ENCODE results near the gene CGB3.
"Not testable (repeated sequence)": the region's sequence is repeated elsewhere in the genome, so short reads cannot be mapped to it uniquely, and the experiment has no call there.

CGB3 gene
- 0 reads per million in 4 experiments for total RNA-seq

- not testable (repeated sequence) for DNase-seq
Observed at GRCh38 chr19:49024233-49024632, at the start of gene CGB3. TSS of gene CGB3 (minus strand) at chr19:49024333. CDS start at chr19:49023971, 362 bp downstream.

GRCh38 chr19:49071860-49072547 lies 47.9 kb upstream of the CGB3 start:
- DNase-seq, result no peak

- DNase-seq, result no peak
Observed at GRCh38 chr19:49070416-49070815, 46.3 kb upstream of the CGB3 start.

GRCh38 chr19:49069026-49069425 lies 44.9 kb upstream of the CGB3 start:
- no peak for DNase-seq

GRCh38 chr19:49067554-49067953 lies 43.4 kb upstream of the CGB3 start:
- no peak for DNase-seq

- DNase-seq, result no peak
Observed at GRCh38 chr19:49065905-49066512, 41.9 kb upstream of the CGB3 start.

GRCh38 chr19:49064768-49065611 lies 40.9 kb upstream of the CGB3 start, which contains the start of gene NTF4:
TSS of gene NTF4 (minus strand) at chr19:49064818. CDS start at chr19:49061997, 2,821 bp downstream.
- no peak for DNase-seq

GRCh38 chr19:49064029-49064629 lies 40.0 kb upstream of the CGB3 start:
- no peak for DNase-seq

GRCh38 chr19:49061445-49061844 lies 37.3 kb upstream of the CGB3 start:
- DNase-seq, result no peak

GRCh38 chr19:49061000-49061399 lies 36.9 kb upstream of the CGB3 start:
- no peak for DNase-seq

GRCh38 chr19:49059053-49059452 lies 34.9 kb upstream of the CGB3 start:
- no peak for DNase-seq

GRCh38 chr19:49058562-49058961 lies 34.4 kb upstream of the CGB3 start:
- DNase-seq, result no peak

GRCh38 chr19:49057636-49058234 lies 33.6 kb upstream of the CGB3 start, which contains the start of gene CGB7:
TSS of gene CGB7 (minus strand) at chr19:49057749. CDS start at chr19:49055375, 2,374 bp downstream.
- peak; percentile 27 for DNase-seq

GRCh38 chr19:49056902-49057596 lies 32.9 kb upstream of the CGB3 start:
- DNase-seq, result not testable (repeated sequence)

GRCh38 chr19:49056101-49056901 lies 32.2 kb upstream of the CGB3 start:
- DNase-seq, result peak; percentile 27

- DNase-seq, result not testable (repeated sequence)
Observed at GRCh38 chr19:49050376-49051033, 26.4 kb upstream of the CGB3 start.

GRCh38 chr19:49049834-49050233 lies 25.7 kb upstream of the CGB3 start:
- DNase-seq, result not testable (repeated sequence)

- not testable (repeated sequence) for DNase-seq
Observed at GRCh38 chr19:49049011-49049410, 24.9 kb upstream of the CGB3 start, which contains the start of gene CGB8. TSS of gene CGB8 (minus strand) at chr19:49049111. CDS start at chr19:49048739, 372 bp downstream.

GRCh38 chr19:49043548-49043947 lies 19.4 kb upstream of the CGB3 start, which contains the start of gene CGB5:
TSS of gene CGB5 (plus strand) at chr19:49043848. CDS start at chr19:49044210, 362 bp downstream.
- DNase-seq, result not testable (repeated sequence)

- DNase-seq, result not testable (repeated sequence)
Observed at GRCh38 chr19:49042666-49043065, 18.5 kb upstream of the CGB3 start.
